B cell (primary cell): Measurements from ENCODE around the gene LIPT1. TPM values are rescaled to one million over a fixed set of nuclear protein-coding genes. Genes with fewer than 3 reads are reported as not detected.

ENCODE experiments used
- ATAC-seq: fragments of 200-7000 bp; cut with Tn5 transposase; one replicate; pipeline ENCODE4 v1.10.0; 2021; ENCODE audit warnings: low read depth, mild to moderate bottlenecking, moderate number of reproducible peaks, moderate library complexity
- CTCF ChIA-PET: fragments of 350-600 bp; sonication (Branson Sonifier 250); formaldehyde crosslinking; loops from one replicate; lab custom pipeline; 2021; ENCODE audit warnings: antibody characterized with exemption, inconsistent platforms; lab: Charles Lee
- POLR2A ChIA-PET: fragments of 350-600 bp; sonication (Branson Sonifier 250); formaldehyde crosslinking; loops from one replicate; lab custom pipeline; 2021; ENCODE audit warnings: antibody characterized with exemption; lab: Charles Lee
- DNase-seq: peaks from one replicate; pipeline ENCODE4 v3.0.0; 2013
- H2AFZ ChIP-seq: 2 replicates; pipeline ENCODE4 v1.6.1; 2012; ENCODE audit warnings: mild to moderate bottlenecking, low read depth, low read length; ENCODE audit not compliant: insufficient read depth, poor library complexity, severe bottlenecking
- H3K27ac ChIP-seq, 2 donors: 1 replicate in 1 of 2; 2 replicates in 1 of 2; pipeline ENCODE4 v1.5.1; 2012 to 2013; ENCODE audit warnings: low read length in 2 of 2, mild to moderate bottlenecking in 2 of 2, moderate library complexity in 1 of 2
- H3K27me3 ChIP-seq, 4 experiments: fragments of 200-600 bp in 1 of 4; sonication (generic) in 1 of 4; replicated peaks in 1 of 4; 1 replicate in 2 of 4; 2 replicates in 2 of 4; pipeline versions ENCODE4 v1.6.1 to v1.7.0; 2013 to 2016; ENCODE audit warnings: low read length in 3 of 4, mild to moderate bottlenecking in 2 of 4, mixed read lengths in 1 of 4, moderate library complexity in 1 of 4; ENCODE audit not compliant: insufficient read depth in 4 of 4, control insufficient read depth in 3 of 4; ENCODE audit errors: control extremely low read depth in 1 of 4
- H3K36me3 ChIP-seq, 2 experiments: replicated peaks in 1 of 2; 1 replicate in 1 of 2; 2 replicates in 1 of 2; pipeline versions ENCODE4 v1.6.1 to v1.7.1; 2013; ENCODE audit warnings: low read length in 1 of 2; ENCODE audit not compliant: insufficient read depth in 2 of 2, control insufficient read depth in 1 of 2; ENCODE audit errors: control extremely low read depth in 1 of 2, extremely low read depth in 1 of 2
- H3K4me1 ChIP-seq, 2 donors: fragments of 200-600 bp in 1 of 2; sonication (generic) in 1 of 2; 1 replicate in 1 of 2; 2 replicates in 1 of 2; pipeline versions ENCODE4 v1.5.1 to v1.6.1; 2013 to 2017; ENCODE audit warnings: low read length in 2 of 2; ENCODE audit not compliant: control insufficient read depth in 2 of 2, insufficient read depth in 2 of 2
- H3K4me2 ChIP-seq: replicated peaks from 2 replicates; pipeline ENCODE3; 2012; ENCODE audit warnings: mild to moderate bottlenecking, low read depth, low read length; ENCODE audit not compliant: poor library complexity, severe bottlenecking
- H3K4me3 ChIP-seq, 5 experiments: fragments of 200-600 bp in 1 of 5; sonication (generic) in 1 of 5; 1 replicate in 3 of 5; 2 replicates in 2 of 5; pipeline versions ENCODE4 v1.5.1 to v1.7.0; 2011 to 2016; ENCODE audit warnings: low read length in 4 of 5, mild to moderate bottlenecking in 4 of 5, low read depth in 2 of 5, control low read depth in 1 of 5, moderate library complexity in 1 of 5; ENCODE audit not compliant: insufficient read depth in 1 of 5; ENCODE audit errors: control extremely low read depth in 1 of 5, extremely low read depth in 1 of 5
- H3K79me2 ChIP-seq: fragments of 200-600 bp; sonication (generic); one replicate; pipeline ENCODE4 v1.6.0; 2016; ENCODE audit warnings: low read length; ENCODE audit not compliant: control insufficient read depth, insufficient read depth
- H3K9ac ChIP-seq: fragments of 200-600 bp; sonication (generic); 2 replicates; pipeline ENCODE4 v1.6.1; 2017; ENCODE audit warnings: mild to moderate bottlenecking, low read length, moderate library complexity
- H3K9me3 ChIP-seq, 3 donors: one replicate each; pipeline versions ENCODE4 v1.6.1 to v1.7.1; 2013; ENCODE audit warnings: low read length in 2 of 3; ENCODE audit not compliant: control insufficient read depth in 2 of 3, insufficient read depth in 1 of 3; ENCODE audit errors: control extremely low read depth in 1 of 3
- H4K20me1 ChIP-seq: 2 replicates; pipeline ENCODE4 v1.6.0; 2012; ENCODE audit warnings: mild to moderate bottlenecking, low read length; ENCODE audit not compliant: insufficient read depth, control insufficient read depth, poor library complexity, severe bottlenecking
- H3K27ac Mint-ChIP-seq: one replicate; pipeline ENCODE4 v1.8.0; 2021; ENCODE audit warnings: mixed read lengths
- H3K27me3 Mint-ChIP-seq: one replicate; pipeline ENCODE4 v1.8.0; 2021; ENCODE audit warnings: mixed read lengths
- H3K4me1 Mint-ChIP-seq: one replicate; pipeline ENCODE4 v1.8.0; 2021; ENCODE audit warnings: mixed read lengths
- H3K4me3 Mint-ChIP-seq: one replicate; pipeline ENCODE4 v1.8.0; 2021; ENCODE audit warnings: mixed read lengths
- H3K9me3 Mint-ChIP-seq: one replicate; pipeline ENCODE4 v1.8.0; 2022; ENCODE audit warnings: mixed read lengths; ENCODE audit not compliant: insufficient read depth
- CTCF ChIP-seq: fragments of 200-600 bp; IDR thresholded peaks from one replicate; pipeline ENCODE4 v1.8.0; 2022; ENCODE audit warnings: antibody characterized with exemption, mild to moderate bottlenecking
- EZH2 ChIP-seq: IDR thresholded peaks from 2 replicates; pipeline ENCODE4 v1.6.1; 2012; ENCODE audit warnings: borderline replicate concordance, low read depth, mild to moderate bottlenecking, moderate library complexity, low read length; ENCODE audit not compliant: insufficient read depth, poor library complexity, severe bottlenecking
- WGBS: methylation state at CpG from one replicate; pipeline ENCODE4 v1.1.5; 2013; ENCODE audit warnings: missing lambda C conversion rate; ENCODE audit not compliant: insufficient coverage; 5-methylcytosine and 5-hydroxymethylcytosine counted together
- intact Hi-C: fragments of 100-400 bp; cut with micrococcal nuclease; formaldehyde crosslinking; loops from one replicate; pipeline ENCODE4 v1.10.0; 2022
- polyA plus RNA-seq: library from polyadenylated mRNA; depleted of rRNA; stranded (reverse); fragments of >200 nt; gene quantifications from 2 replicates; pipeline ENCODE4 v1.2.3, GENCODE V29; 2012
- total RNA-seq, 2 donors: library from RNA; stranded (reverse); fragments of 120-200 nt in 1 of 2; gene quantifications; 1 replicate in 1 of 2; 2 replicates in 1 of 2; pipeline versions ENCODE4 v1.2.3 to v1.2.4, GENCODE V29; 2013 to 2022

The LIPT1 gene
- total and polyA plus RNA-seq, 2 donors (not counting 1 experiment from before 2014, with no cell fraction given): 12.2 to 24.3 TPM

GRCh38 chr2:99184811-99185210 lies 30.0 kb downstream of the LIPT1 start:
- intact Hi-C loops: no loop called here
- peaks cover 28% of the 10 kb centered on the region for H3K4me1 Mint-ChIP-seq
- ChIA-PET CTCF (interaction anchor here (0.9 to 1.4 kb wide), 2 partner anchors 151 to 535 kb away, joined by 3 to 4 read pairs; partner anchors contain the start of gene TXNDC9), POLR2A (no interaction called here)
- no peak for DNase-seq
- Histone ChIP-seq H3K4me1 (peaks cover 11 to 12% of the 10 kb centered on the region in 2 donors), H3K36me3 (peaks cover 8 to 21% of the 10 kb centered on the region in 2 experiments), H3K79me2 (peaks cover 68% of the 10 kb centered on the region), H3K9ac (no peak overlapping the region), H3K27me3 (no peaks in the 10 kb centered on the region), H2AFZ (no peak overlapping the region), H3K9me3 (no peaks in the 10 kb centered on the region), H4K20me1 (peaks cover under 1% of the 10 kb centered on the region), H3K4me2 (no peak overlapping the region), H3K27ac (no peak overlapping the region), H3K4me3 (no peak overlapping the region)
- H3K9me3 Mint-ChIP-seq: no peaks in the 10 kb centered on the region
- H3K27ac Mint-ChIP-seq: no peak overlapping the region
- no peak overlapping the region for H3K4me3 Mint-ChIP-seq
- H3K27me3 Mint-ChIP-seq: no peaks in the 10 kb centered on the region
- no peak for TF ChIP-seq EZH2
- TF ChIP-seq CTCF: no peak
- no peak for ATAC-seq
- WGBS: no CpG with 5 or more reads among the region's 6 CpGs

GRCh38 chr2:99187011-99187410 lies 32.2 kb downstream of the LIPT1 start:
- no peaks in the 10 kb centered on the region for H3K9me3 Mint-ChIP-seq
- CTCF ChIA-PET: no interaction called here
- Histone ChIP-seq H3K4me1 (peaks cover under 1 to 2% of the 10 kb centered on the region in 2 donors), H2AFZ (no peak overlapping the region), H3K79me2 (peaks cover 46% of the 10 kb centered on the region), H3K4me3 (no peak overlapping the region), H4K20me1 (no peaks in the 10 kb centered on the region), H3K4me2 (no peak overlapping the region), H3K9me3 (no peaks in the 10 kb centered on the region), H3K27ac (no peak overlapping the region), H3K36me3 (peaks cover 16 to 32% of the 10 kb centered on the region in 2 experiments), H3K27me3 (no peaks in the 10 kb centered on the region), H3K9ac (no peak overlapping the region)
- DNase-seq: no peak
- POLR2A ChIA-PET: no interaction called here
- TF ChIP-seq EZH2 (no peak), CTCF (no peak)
- no peak overlapping the region for H3K4me3 Mint-ChIP-seq
- no peak for ATAC-seq
- H3K27ac Mint-ChIP-seq: no peak overlapping the region
- peaks cover 15% of the 10 kb centered on the region for H3K4me1 Mint-ChIP-seq
- intact Hi-C loops: no loop called here
- H3K27me3 Mint-ChIP-seq: no peaks in the 10 kb centered on the region
